CD4-positive, alpha-beta T cell (primary cell): Measurements from ENCODE around the gene FSTL4. TPM values are rescaled to one million over a fixed set of nuclear protein-coding genes. Genes with fewer than 3 reads are reported as not detected.

Experiments
- ATAC-seq: fragments of 200-7000 bp; cut with Tn5 transposase; one replicate; pipeline ENCODE4 v1.10.0; 2022; ENCODE audit warnings: mild to moderate bottlenecking; ENCODE audit not compliant: poor library complexity
- CTCF ChIA-PET: fragments of 350-600 bp; sonication (Branson Sonifier 250); formaldehyde crosslinking; loops from one replicate; lab custom pipeline; 2021; ENCODE audit warnings: antibody characterized with exemption, inconsistent platforms; lab: Charles Lee
- POLR2A ChIA-PET: fragments of 350-600 bp; sonication (Branson Sonifier 250); formaldehyde crosslinking; loops from one replicate; lab custom pipeline; 2021; ENCODE audit warnings: antibody characterized with exemption, inconsistent platforms; lab: Charles Lee
- DNase-seq, 14 experiments: peaks; one replicate each; pipeline ENCODE4 v3.0.0-alpha.2; 2013 to 2020; ENCODE audit warnings: mixed read lengths in 2 of 14
- H3K27ac ChIP-seq, 2 donors: one replicate each; pipeline versions ENCODE4 v1.5.1 to v1.7.0; 2013; ENCODE audit warnings: low read length in 2 of 2, low read depth in 1 of 2, mild to moderate bottlenecking in 1 of 2
- H3K27me3 ChIP-seq, 2 experiments: 1 replicate in 1 of 2; 2 replicates in 1 of 2; pipeline versions ENCODE4 v1.6.1 to v1.7.0; 2013; ENCODE audit warnings: low read length in 2 of 2, control low read depth in 1 of 2, mild to moderate bottlenecking in 1 of 2, moderate library complexity in 1 of 2; ENCODE audit not compliant: insufficient read depth in 2 of 2, control insufficient read depth in 1 of 2
- H3K36me3 ChIP-seq: one replicate; pipeline ENCODE4 v1.6.1; 2013; ENCODE audit warnings: low read length, control low read depth; ENCODE audit not compliant: insufficient read depth
- H3K4me1 ChIP-seq: one replicate; pipeline ENCODE4 v1.6.1; 2013; ENCODE audit warnings: low read length, control low read depth; ENCODE audit not compliant: insufficient read depth
- H3K4me3 ChIP-seq: one replicate; pipeline ENCODE4 v1.5.1; 2013; ENCODE audit warnings: mild to moderate bottlenecking, low read length, moderate library complexity
- H3K9me3 ChIP-seq, 2 experiments: 1 replicate in 1 of 2; 2 replicates in 1 of 2; pipeline versions ENCODE4 v1.6.1 to v1.7.0; 2013; ENCODE audit warnings: low read length in 2 of 2, mild to moderate bottlenecking in 2 of 2, control low read depth in 1 of 2, moderate library complexity in 1 of 2; ENCODE audit not compliant: control insufficient read depth in 1 of 2, insufficient read depth in 1 of 2
- H3K27ac Mint-ChIP-seq: one replicate; pipeline ENCODE4 v1.8.0; 2020; ENCODE audit warnings: mixed read lengths
- H3K27me3 Mint-ChIP-seq: one replicate; pipeline ENCODE4 v1.8.0; 2021; ENCODE audit warnings: mixed read lengths
- H3K36me3 Mint-ChIP-seq: one replicate; pipeline ENCODE4 v1.8.0; 2021; ENCODE audit warnings: low read depth, mixed read lengths
- H3K4me1 Mint-ChIP-seq: one replicate; pipeline ENCODE4 v1.8.0; 2021; ENCODE audit warnings: low read depth, mixed read lengths
- H3K4me3 Mint-ChIP-seq: one replicate; pipeline ENCODE4 v1.8.0; 2020; ENCODE audit warnings: mild to moderate bottlenecking, mixed read lengths
- H3K9me3 Mint-ChIP-seq: one replicate; pipeline ENCODE4 v1.8.0; 2020; ENCODE audit warnings: mixed read lengths
- intact Hi-C, 2 experiments: fragments of 100-400 bp; cut with DNase I in 1 of 2; cut with micrococcal nuclease in 1 of 2; formaldehyde crosslinking; loops; one replicate each; pipeline versions ENCODE4 v1.15.1 to v1.9.0; 2023 to 2025; cut with DNase I, micrococcal nuclease
- total RNA-seq, 174 experiments: library from RNA in 2 of 174; stranded (reverse) in 2 of 174; gene quantifications; one replicate each; pipeline ENCODE4 v1.2.3 and lab custom pipeline; 2021 to 2026
- TF ChIP-seq, protein P1 (sequence below): fragments of 200-600 bp; IDR thresholded peaks from one replicate; pipeline ENCODE4 v1.8.0; 2022; ENCODE audit warnings: antibody characterized with exemption, mild to moderate bottlenecking

The FSTL4 gene
- total RNA-seq, 2 experiments from 2014 or later = not detected

DNA sequence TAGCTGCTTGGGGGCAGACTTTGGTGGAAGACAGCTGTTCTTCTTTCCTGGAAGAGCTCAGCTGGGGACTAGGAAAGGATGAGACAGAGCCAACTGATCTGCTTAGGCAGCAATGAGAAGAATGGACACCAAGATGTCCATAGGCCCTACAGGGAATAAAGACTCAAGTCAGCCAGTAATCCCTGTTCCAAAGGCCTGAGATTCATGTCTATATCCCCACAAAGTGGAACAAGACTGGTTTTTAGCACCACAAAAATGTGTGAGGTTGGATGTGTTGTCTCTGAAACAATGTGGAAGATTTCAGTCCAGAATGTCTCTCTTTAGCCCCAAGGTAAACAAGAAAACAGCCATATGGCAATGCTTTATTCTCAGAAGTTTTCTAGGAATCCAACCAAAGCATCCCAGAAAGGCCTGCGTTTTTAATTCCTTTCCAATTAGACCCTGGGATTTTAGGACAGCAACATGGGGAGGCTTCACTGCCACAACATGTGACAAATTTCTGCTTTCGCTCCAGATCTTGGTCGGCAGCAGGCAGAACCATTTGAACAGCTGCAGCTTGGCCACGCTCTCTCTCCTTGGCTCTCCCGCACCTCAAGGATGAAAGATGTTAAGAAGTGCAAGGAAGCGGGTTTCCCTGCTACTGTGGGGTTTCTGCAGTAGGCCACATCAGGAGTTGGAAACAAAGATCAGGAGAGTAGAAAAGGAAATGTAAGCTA is 245.1 kb downstream of the FSTL4 start:
- CTCF ChIA-PET = no interaction called here
- no peak for ATAC-seq
- intact Hi-C loops = no loop called here

DNA sequence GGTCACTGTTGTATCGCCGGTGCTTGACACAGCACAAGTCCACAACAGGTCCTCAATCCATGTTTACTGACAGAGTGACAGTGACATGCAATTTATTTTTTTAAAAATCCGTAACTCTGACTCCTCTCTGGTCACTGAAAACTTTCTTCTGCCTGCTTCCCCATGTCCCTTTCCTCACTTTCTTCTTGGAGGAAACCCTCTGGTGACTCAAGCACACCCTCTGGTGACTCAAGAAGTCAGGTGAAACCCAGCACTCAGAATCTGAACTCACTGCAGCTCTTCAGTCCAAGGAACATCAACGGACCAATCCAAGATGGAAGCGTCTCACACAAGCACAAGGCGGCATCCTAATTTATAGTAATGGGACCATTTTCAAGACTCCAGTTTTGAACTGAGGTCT is 245.9 kb downstream of the FSTL4 start:
- DNase-seq (no peak), ATAC-seq (no peak)
- no peak overlapping the region for H3K27ac Mint-ChIP-seq
- TF ChIP-seq, protein P1, sequence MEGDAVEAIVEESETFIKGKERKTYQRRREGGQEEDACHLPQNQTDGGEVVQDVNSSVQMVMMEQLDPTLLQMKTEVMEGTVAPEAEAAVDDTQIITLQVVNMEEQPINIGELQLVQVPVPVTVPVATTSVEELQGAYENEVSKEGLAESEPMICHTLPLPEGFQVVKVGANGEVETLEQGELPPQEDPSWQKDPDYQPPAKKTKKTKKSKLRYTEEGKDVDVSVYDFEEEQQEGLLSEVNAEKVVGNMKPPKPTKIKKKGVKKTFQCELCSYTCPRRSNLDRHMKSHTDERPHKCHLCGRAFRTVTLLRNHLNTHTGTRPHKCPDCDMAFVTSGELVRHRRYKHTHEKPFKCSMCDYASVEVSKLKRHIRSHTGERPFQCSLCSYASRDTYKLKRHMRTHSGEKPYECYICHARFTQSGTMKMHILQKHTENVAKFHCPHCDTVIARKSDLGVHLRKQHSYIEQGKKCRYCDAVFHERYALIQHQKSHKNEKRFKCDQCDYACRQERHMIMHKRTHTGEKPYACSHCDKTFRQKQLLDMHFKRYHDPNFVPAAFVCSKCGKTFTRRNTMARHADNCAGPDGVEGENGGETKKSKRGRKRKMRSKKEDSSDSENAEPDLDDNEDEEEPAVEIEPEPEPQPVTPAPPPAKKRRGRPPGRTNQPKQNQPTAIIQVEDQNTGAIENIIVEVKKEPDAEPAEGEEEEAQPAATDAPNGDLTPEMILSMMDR = no peak
- ChIA-PET CTCF (no interaction called here), POLR2A (no interaction called here)
- Histone ChIP-seq H3K27me3 (peaks cover 0 to 6% of the 10 kb centered on the region in 2 experiments), H3K36me3 (no peaks in the 10 kb centered on the region), H3K4me3 (no peak overlapping the region), H3K4me1 (no peaks in the 10 kb centered on the region), H3K27ac (no peak overlapping the region), H3K9me3 (no peaks in the 10 kb centered on the region)
- no peaks in the 10 kb centered on the region for H3K4me1 Mint-ChIP-seq
- intact Hi-C loops = no loop called here
- no peaks in the 10 kb centered on the region for H3K36me3 Mint-ChIP-seq
- peaks cover 6% of the 10 kb centered on the region for H3K27me3 Mint-ChIP-seq
- H3K4me3 Mint-ChIP-seq = no peak overlapping the region
- H3K9me3 Mint-ChIP-seq = no peaks in the 10 kb centered on the region

More for the DNA sequence above, 245.1 kb downstream of the FSTL4 start:
- H3K36me3 ChIP-seq = no peaks in the 10 kb centered on the region
- Mint-ChIP-seq H3K4me1 (no peaks in the 10 kb centered on the region), H3K4me3 (no peak overlapping the region), H3K36me3 (no peaks in the 10 kb centered on the region), H3K27ac (no peak overlapping the region), H3K9me3 (no peaks in the 10 kb centered on the region), H3K27me3 (peaks cover 11% of the 10 kb centered on the region)
- H3K27me3 ChIP-seq = peaks cover 0 to 6% of the 10 kb centered on the region in 2 experiments
- H3K4me1 ChIP-seq = no peaks in the 10 kb centered on the region
- no peaks in the 10 kb centered on the region for H3K9me3 ChIP-seq
- TF ChIP-seq, protein P1 = no peak
- no peak for DNase-seq
- no peak overlapping the region for H3K4me3 ChIP-seq
- H3K27ac ChIP-seq = no peak overlapping the region
- POLR2A ChIA-PET = no interaction called here

DNA sequence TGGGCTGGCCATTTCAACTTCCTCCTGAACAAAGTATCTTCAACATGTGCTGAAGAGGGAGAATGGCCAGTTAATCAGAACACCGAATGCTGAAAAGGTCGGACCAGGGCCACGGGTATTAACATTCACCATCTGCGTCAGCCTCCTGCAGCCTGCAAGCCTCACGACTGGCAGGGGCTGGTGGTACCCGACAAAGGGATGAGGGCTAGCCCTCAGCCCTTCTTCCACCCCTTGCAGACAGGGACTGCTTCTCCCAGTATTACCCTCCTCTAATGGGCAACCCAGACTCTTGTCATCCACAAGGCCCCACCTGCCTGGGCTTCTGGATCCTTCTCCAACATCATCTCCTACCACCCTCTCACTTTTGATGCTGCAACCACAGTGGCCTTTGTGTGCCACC is 246.6 kb downstream of the FSTL4 start:
- ATAC-seq = no peak
- POLR2A ChIA-PET = no interaction called here
- no peak for DNase-seq
- H3K4me1 ChIP-seq = no peaks in the 10 kb centered on the region
- no peaks in the 10 kb centered on the region for H3K9me3 Mint-ChIP-seq
- intact Hi-C loops = no loop called here
- TF ChIP-seq, protein P1 = no peak
- no peak overlapping the region for H3K4me3 Mint-ChIP-seq
- peaks cover 0 to 6% of the 10 kb centered on the region in 2 experiments for H3K27me3 ChIP-seq
- no peaks in the 10 kb centered on the region for H3K9me3 ChIP-seq
- CTCF ChIA-PET = no interaction called here
- H3K36me3 Mint-ChIP-seq = no peaks in the 10 kb centered on the region
- no peaks in the 10 kb centered on the region for H3K4me1 Mint-ChIP-seq
- H3K4me3 ChIP-seq = no peak overlapping the region
- no peak overlapping the region for H3K27ac ChIP-seq
- H3K27me3 Mint-ChIP-seq = peaks cover 5% of the 10 kb centered on the region
- no peaks in the 10 kb centered on the region for H3K36me3 ChIP-seq
- H3K27ac Mint-ChIP-seq = no peak overlapping the region
